ENCODE measurements around the gene TBC1D14.
"Not testable (repeated sequence)": the region's sequence is repeated elsewhere in the genome, so short reads cannot be mapped to it uniquely, and the experiment has no call there.

TBC1D14 gene

GRCh38 chr4:6910340-6910959 is 824 bp downstream of the TBC1D14 start:
- no peak for DNase-seq (ENCODE audit: low read depth)

DNA sequence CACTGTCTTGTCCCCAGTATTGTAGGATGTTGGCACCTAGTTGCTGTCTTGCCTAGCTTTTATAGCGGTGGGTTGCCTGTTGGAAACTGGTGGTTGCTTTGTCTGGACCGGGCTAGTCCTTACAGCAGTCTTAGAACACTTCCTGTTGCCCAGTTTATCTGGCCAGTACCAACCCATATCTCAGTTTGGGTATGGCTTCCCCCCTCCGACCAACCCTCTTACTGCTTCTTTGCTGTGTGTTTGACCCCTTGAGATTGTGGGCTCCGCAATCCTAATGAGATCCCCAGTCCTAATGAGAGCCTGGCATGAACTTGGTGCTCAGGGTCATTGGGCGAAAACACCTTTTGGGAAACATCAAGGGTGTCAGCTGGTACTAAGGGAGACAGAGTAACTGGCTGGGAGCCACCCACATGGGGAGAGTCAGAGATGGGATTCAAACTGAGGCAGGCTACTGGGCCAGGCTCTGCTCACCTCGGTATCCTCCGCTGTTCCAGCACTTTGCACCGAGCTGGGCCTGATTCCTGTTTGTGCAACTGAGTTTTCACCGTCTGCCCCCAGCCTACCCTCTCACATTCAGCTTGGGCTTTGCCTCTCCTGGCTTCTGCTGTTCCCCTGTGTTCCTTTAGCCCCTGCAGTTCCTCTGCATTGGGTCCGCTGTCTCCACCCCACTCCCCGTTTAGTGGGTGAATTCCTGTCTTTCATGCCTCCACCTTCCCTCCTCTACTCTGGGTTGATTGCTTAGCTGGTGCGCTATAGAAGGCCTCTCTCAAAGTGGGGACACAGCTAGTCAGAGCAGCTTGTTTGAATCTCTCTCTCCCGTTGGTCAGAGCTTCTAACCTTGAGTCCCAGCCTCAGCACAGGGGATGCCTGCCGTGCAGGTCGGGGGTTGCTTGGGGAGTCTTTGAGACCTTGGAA is 1.6 kb downstream of the TBC1D14 start:
- DNase-seq (ENCODE audit: low read depth) = no peak

GRCh38 chr4:6911917-6912316 is 2.3 kb downstream of the TBC1D14 start:
- DNase-seq (ENCODE audit: low read depth) = not testable (repeated sequence)

- DNase-seq (ENCODE audit: low read depth) = no peak
These were observed 2.8 kb downstream of the TBC1D14 start for GRCh38 chr4:6912441-6912840.

DNA sequence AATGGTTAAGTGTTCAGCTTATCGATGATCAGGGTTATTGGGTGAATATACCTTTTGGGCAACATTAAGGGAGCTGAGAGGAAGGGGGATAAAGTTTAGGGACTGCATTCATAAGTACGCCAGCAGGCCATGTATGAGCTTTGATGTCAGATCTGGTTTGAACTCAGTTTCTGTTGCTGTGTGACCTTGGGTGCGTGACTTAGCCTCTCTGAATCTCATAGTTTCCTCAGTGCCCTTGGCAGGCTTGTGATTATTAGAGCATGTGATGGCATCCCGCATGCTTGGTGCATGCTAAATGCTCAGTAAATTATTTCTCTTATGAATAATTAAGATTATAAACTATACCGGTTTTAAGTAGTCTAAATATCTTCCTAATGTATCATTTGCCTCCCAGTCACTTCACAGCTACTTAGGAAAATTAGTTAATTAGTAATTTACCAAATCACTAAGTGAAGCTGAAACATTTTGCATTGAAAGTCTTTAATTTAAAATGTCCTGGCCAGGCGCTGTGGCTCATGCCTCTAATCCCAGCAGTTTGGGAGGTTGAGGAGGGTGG is 3.8 kb downstream of the TBC1D14 start:
- DNase-seq (ENCODE audit: low read depth) = no peak

DNA sequence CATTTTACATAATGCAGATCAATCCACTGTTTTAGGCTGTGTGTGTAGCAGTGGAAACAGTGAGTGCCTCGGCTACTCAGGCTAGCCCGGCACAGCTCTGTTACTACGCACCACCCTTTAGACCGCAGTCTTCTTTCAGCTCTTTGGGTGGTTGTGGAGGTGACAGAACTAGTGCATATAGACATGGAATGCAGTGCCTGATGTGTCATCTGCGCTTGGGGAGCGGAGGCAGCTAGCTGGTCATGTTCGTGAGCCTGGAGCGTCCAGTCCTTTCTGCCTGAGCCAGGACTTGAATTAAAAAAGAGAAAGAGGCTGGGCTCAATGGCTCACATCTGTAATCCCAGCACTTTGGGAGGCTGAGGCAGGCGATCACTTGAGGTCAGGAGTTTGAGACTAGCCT is 4.8 kb downstream of the TBC1D14 start:
- DNase-seq (ENCODE audit: low read depth) = no peak

GRCh38 chr4:6915041-6916005 is 5.7 kb downstream of the TBC1D14 start:
- no peak for DNase-seq (ENCODE audit: low read depth)

- no peak for DNase-seq (ENCODE audit: low read depth)
These were observed 6.5 kb downstream of the TBC1D14 start for GRCh38 chr4:6916069-6916586.

- peak; percentile 53 for DNase-seq (ENCODE audit: low read depth)
These were observed 7.2 kb downstream of the TBC1D14 start for GRCh38 chr4:6916587-6917460.

- no peak for DNase-seq (ENCODE audit: low read depth)
These were observed 8.0 kb downstream of the TBC1D14 start for GRCh38 chr4:6917461-6918271.

- no peak for DNase-seq (ENCODE audit: low read depth)
These were observed 8.7 kb downstream of the TBC1D14 start for GRCh38 chr4:6918338-6918737.

GRCh38 chr4:6920171-6920570 is 10.5 kb downstream of the TBC1D14 start:
- no peak for DNase-seq (ENCODE audit: low read depth)

DNA sequence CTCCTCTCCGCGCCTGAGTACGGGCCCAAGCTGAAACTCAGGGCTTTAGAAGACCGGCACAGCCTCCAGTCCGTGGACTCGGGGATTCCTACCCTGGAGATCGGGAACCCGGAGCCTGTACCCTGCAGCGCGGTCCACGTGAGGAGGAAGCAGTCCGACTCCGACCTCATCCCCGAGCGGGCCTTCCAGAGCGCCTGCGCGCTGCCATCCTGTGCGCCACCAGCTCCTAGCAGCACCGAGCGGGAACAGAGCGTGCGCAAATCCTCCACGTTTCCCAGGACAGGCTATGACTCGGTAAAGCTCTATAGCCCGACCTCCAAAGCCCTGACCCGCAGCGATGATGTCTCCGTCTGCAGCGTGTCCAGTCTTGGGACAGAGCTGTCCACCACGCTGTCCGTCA is 13.9 kb downstream of the TBC1D14 start:
- no peak for DNase-seq (ENCODE audit: low read depth)

DNA sequence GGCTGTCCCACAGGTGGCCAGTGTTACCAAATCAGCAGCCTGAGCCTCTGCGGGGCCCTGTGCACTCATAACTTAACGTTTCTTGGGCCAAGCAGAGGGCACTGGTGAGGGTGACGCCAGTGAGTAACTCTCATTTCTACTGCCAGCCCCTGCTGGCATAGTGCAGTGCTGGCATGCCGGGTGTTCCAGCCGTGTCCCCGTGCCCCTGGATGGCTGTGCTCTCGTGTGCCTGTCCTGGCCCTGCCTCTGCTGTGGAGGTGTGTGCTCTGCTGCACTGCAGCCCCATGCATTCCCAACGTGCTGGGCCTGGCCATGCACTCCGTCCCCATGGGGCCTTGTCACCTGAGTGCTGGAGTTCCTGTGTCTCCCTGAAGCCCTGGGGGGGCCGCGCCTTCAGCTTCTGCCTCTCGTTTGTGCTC is 14.7 kb downstream of the TBC1D14 start:
- no peak for DNase-seq (ENCODE audit: low read depth)

- DNase-seq (ENCODE audit: low read depth) = no peak
These were observed 15.8 kb downstream of the TBC1D14 start for GRCh38 chr4:6925357-6925836.

GRCh38 chr4:6926081-6926480 is 16.5 kb downstream of the TBC1D14 start:
- DNase-seq (ENCODE audit: low read depth) = no peak

DNA sequence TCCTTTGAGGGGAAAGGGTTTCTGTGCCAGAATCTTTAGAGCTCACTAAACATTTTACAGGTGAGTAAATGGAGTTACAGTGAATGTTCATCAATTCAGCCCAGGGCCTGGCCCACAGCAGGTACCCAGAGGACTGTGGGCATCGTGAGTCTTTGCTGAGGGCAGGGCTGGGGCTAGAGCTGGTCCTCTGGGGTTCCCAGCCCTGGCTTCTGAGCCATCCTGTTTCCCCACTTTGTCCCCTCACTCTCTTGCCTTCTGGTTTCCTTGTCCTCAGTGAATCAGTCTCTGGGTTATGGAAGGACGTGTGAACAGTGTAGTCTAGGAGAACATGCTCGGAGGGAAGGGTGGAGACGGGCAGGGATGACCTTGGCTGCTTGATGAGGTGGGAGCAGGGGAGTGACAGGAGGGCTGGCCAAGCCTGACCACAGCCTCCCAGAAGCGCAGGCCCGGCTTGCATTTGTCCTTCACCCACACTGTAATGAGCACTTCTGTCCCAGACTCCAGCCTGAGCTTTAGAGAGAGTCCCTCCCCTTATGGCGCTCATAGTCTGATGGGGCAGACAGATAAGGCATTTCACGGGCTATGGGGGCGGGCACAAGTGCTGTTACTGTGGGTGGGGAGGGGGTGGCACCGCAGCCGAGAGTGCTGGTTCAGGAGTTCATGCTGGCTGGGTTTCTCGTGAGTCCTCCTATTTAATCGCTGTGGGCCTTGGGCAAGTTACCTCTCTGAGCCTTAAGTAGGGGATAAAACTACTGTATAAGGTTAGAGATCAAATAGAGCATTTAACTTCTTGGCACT is 17.3 kb downstream of the TBC1D14 start:
- DNase-seq (ENCODE audit: low read depth) = peak; percentile 30

- no peak for DNase-seq (ENCODE audit: low read depth)
These were observed 18.5 kb downstream of the TBC1D14 start for GRCh38 chr4:6928081-6928480.

- no peak for DNase-seq (ENCODE audit: low read depth)
These were observed 19.7 kb downstream of the TBC1D14 start for GRCh38 chr4:6929339-6929811.
